Fibroblast of skin of scalp (primary cell): Measurements from ENCODE around the gene PRAMEF26. TPM values are rescaled to one million over a fixed set of nuclear protein-coding genes. Genes with fewer than 3 reads are reported as not detected.
"Not testable (repeated sequence)": the region's sequence is repeated elsewhere in the genome, so short reads cannot be mapped to it uniquely, and the experiment has no call there.

Experiments used
- DNase-seq: peaks from one replicate; pipeline ENCODE4 v3.0.0-alpha.2; 2013
- polyA plus RNA-seq, 2 experiments: library from polyadenylated mRNA; unstranded; fragments of 120-200 nt; gene quantifications; one replicate each; pipeline ENCODE4 v1.2.1, GENCODE V29; 2013; ENCODE audit not compliant: insufficient read length in 2 of 2

PRAMEF26 gene
- polyA plus RNA-seq (2013, experiment 1 of 2; ENCODE audit: insufficient read length), result not detected
- polyA plus RNA-seq (2013, experiment 2 of 2; ENCODE audit: insufficient read length), result not detected

GRCh38 chr1:13155909-13156308 is at the start of gene PRAMEF26:
Gene PRAMEF26 (minus strand): TSS chr1:13156009. CDS start chr1:13153095, 2,914 bp downstream.
- DNase-seq, result not testable (repeated sequence)

DNA sequence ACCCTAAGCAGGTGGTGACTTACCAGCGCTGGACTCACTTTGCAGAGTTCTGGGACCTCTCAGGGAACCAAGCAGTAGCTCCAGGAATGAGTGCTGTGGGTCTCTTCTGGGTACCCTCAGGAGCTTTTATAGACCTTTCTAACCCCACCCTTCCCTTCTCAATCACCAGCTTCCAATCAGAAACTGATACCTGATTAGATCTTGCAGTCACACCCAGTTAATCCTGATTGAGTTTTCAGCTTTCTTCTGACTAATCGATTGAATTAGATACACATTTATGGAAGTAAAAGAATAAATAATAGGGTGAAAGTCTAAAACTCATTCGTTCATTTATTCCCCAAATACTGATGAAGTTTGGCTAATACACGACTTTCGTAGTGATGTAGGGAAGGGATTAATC is 45.5 kb upstream of the PRAMEF26 start, which contains the start of gene PRAMEF13:
Gene PRAMEF13, minus strand, starts transcription at position 101 of the 400 bp plus-strand sequence. CDS start 1,820 bp downstream, outside the sequence.
- DNase-seq, result not testable (repeated sequence)

GRCh38 chr1:13171548-13171947 is 15.7 kb upstream of the PRAMEF26 start, which contains the start of gene PRAMEF9:
Gene PRAMEF9 (plus strand): TSS chr1:13171848. CDS start chr1:13175281, 3,433 bp downstream.
- DNase-seq, result not testable (repeated sequence)

- DNase-seq, result not testable (repeated sequence)
These were observed 9.7 kb upstream of the PRAMEF26 start, which contains the start of gene HNRNPCL4 for GRCh38 chr1:13165531-13165930. Gene HNRNPCL4 (minus strand): TSS chr1:13165631. CDS start chr1:13165467, 164 bp downstream.

DNA sequence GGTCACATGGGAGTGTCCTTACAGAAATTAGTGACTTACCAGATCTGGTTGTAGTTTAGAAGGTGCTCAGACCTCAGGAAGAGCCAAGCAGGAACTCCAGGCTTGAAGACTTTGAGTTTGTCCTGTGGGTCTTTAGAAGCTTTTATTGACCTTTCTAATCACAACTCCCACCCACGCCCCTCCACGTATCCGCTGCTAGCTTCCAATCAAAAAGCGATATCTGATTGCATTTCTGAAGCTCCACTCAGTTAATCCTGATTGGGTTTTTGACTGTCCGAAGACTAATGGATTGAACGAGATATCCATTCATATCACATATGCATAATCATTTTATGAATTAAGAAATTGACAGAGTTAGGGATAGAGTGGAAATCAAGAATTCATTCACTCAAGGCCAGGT is 39.1 kb downstream of the PRAMEF26 start, which contains the start of gene HNRNPCL2:
Gene HNRNPCL2, minus strand, starts transcription at position 101 of the 400 bp plus-strand sequence. CDS start 454 bp downstream, outside the sequence.
- not testable (repeated sequence) for DNase-seq
